ENCODE data around the gene RUFY1.
"Not testable (repeated sequence)": the region's sequence is repeated elsewhere in the genome, so short reads cannot be mapped to it uniquely, and the experiment has no call there.

GRCh38 chr5:179644766-179645165 lies 94.4 kb downstream of the RUFY1 start:
- TF ChIP-seq, protein P1, sequence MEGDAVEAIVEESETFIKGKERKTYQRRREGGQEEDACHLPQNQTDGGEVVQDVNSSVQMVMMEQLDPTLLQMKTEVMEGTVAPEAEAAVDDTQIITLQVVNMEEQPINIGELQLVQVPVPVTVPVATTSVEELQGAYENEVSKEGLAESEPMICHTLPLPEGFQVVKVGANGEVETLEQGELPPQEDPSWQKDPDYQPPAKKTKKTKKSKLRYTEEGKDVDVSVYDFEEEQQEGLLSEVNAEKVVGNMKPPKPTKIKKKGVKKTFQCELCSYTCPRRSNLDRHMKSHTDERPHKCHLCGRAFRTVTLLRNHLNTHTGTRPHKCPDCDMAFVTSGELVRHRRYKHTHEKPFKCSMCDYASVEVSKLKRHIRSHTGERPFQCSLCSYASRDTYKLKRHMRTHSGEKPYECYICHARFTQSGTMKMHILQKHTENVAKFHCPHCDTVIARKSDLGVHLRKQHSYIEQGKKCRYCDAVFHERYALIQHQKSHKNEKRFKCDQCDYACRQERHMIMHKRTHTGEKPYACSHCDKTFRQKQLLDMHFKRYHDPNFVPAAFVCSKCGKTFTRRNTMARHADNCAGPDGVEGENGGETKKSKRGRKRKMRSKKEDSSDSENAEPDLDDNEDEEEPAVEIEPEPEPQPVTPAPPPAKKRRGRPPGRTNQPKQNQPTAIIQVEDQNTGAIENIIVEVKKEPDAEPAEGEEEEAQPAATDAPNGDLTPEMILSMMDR (IDR thresholded peaks at IDR 0.05; ENCODE audit: poor library complexity, severe bottlenecking): not testable (repeated sequence)
- not testable (repeated sequence) for TF ChIP-seq EZH2 (IDR thresholded peaks at IDR 0.05; ENCODE audit: borderline replicate concordance, insufficient read depth, low read length, poor library complexity, severe bottlenecking); RAD21 (conservative IDR thresholded peaks at IDR 0.05); POLR2AphosphoS5 (IDR thresholded peaks at IDR 0.05); EP300 (conservative IDR thresholded peaks at IDR 0.05; ENCODE audit: poor library complexity, severe bottlenecking)
- TF ChIP-seq, protein P2, sequence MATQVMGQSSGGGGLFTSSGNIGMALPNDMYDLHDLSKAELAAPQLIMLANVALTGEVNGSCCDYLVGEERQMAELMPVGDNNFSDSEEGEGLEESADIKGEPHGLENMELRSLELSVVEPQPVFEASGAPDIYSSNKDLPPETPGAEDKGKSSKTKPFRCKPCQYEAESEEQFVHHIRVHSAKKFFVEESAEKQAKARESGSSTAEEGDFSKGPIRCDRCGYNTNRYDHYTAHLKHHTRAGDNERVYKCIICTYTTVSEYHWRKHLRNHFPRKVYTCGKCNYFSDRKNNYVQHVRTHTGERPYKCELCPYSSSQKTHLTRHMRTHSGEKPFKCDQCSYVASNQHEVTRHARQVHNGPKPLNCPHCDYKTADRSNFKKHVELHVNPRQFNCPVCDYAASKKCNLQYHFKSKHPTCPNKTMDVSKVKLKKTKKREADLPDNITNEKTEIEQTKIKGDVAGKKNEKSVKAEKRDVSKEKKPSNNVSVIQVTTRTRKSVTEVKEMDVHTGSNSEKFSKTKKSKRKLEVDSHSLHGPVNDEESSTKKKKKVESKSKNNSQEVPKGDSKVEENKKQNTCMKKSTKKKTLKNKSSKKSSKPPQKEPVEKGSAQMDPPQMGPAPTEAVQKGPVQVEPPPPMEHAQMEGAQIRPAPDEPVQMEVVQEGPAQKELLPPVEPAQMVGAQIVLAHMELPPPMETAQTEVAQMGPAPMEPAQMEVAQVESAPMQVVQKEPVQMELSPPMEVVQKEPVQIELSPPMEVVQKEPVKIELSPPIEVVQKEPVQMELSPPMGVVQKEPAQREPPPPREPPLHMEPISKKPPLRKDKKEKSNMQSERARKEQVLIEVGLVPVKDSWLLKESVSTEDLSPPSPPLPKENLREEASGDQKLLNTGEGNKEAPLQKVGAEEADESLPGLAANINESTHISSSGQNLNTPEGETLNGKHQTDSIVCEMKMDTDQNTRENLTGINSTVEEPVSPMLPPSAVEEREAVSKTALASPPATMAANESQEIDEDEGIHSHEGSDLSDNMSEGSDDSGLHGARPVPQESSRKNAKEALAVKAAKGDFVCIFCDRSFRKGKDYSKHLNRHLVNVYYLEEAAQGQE (IDR thresholded peaks at IDR 0.05; ENCODE audit: borderline replicate concordance): not testable (repeated sequence)

All from neural cell (in vitro differentiated cells).